ENCODE measurements around the gene SHLD2.
"Not testable (repeated sequence)": the region's sequence is repeated elsewhere in the genome, so short reads cannot be mapped to it uniquely, and the experiment has no call there.

The SHLD2 gene, protein sequence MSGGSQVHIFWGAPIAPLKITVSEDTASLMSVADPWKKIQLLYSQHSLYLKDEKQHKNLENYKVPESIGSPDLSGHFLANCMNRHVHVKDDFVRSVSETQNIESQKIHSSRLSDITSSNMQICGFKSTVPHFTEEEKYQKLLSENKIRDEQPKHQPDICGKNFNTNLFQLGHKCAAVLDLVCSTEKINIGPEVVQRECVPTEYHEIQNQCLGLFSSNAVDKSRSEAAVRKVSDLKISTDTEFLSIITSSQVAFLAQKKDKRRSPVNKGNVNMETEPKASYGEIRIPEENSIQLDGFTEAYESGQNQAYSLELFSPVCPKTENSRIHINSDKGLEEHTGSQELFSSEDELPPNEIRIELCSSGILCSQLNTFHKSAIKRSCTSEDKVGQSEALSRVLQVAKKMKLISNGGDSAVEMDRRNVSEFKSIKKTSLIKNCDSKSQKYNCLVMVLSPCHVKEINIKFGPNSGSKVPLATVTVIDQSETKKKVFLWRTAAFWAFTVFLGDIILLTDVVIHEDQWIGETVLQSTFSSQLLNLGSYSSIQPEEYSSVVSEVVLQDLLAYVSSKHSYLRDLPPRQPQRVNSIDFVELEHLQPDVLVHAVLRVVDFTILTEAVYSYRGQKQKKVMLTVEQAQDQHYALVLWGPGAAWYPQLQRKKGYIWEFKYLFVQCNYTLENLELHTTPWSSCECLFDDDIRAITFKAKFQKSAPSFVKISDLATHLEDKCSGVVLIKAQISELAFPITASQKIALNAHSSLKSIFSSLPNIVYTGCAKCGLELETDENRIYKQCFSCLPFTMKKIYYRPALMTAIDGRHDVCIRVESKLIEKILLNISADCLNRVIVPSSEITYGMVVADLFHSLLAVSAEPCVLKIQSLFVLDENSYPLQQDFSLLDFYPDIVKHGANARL

GRCh38 chr10:87094373-87095235 lies at the start of gene SHLD2, which contains the start of gene GLUD1:
Gene SHLD2 (plus strand): TSS chr10:87095206. CDS start chr10:87151355, 56,149 bp downstream.
Gene GLUD1 (minus strand): TSS chr10:87094843. CDS start chr10:87094769, 74 bp downstream.
- no peak for FAIRE-seq

DNA sequence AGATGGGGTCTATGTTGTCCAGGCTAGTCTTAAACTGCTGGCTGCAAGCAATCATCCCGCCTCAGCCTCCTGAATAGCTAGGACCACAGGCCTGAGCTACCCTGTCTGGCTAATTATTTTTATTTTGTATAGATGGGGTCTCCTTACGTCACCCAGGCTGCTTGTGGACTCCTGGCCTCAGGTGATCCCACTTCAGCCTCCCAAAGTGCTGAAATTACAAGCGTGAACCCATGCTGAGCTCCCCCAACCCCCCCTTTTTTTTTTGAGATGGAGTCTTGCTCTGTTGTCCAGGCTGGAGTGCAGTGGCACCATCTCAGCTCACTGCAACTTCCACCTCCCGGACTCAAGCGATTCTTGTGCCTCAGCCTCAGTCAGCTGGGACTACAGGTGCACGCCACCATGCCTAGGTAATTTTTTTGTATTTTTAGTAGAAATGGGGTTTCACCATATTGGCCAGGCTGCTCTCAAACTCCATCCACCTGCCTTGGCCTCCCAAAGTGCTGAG lies 49.5 kb upstream of the SHLD2 start:
- no peak for FAIRE-seq

- no peak for FAIRE-seq
Measured at GRCh38 chr10:87053111-87053510, 41.9 kb upstream of the SHLD2 start.

- no peak for FAIRE-seq
Measured at GRCh38 chr10:87053577-87054181, 41.3 kb upstream of the SHLD2 start.

DNA sequence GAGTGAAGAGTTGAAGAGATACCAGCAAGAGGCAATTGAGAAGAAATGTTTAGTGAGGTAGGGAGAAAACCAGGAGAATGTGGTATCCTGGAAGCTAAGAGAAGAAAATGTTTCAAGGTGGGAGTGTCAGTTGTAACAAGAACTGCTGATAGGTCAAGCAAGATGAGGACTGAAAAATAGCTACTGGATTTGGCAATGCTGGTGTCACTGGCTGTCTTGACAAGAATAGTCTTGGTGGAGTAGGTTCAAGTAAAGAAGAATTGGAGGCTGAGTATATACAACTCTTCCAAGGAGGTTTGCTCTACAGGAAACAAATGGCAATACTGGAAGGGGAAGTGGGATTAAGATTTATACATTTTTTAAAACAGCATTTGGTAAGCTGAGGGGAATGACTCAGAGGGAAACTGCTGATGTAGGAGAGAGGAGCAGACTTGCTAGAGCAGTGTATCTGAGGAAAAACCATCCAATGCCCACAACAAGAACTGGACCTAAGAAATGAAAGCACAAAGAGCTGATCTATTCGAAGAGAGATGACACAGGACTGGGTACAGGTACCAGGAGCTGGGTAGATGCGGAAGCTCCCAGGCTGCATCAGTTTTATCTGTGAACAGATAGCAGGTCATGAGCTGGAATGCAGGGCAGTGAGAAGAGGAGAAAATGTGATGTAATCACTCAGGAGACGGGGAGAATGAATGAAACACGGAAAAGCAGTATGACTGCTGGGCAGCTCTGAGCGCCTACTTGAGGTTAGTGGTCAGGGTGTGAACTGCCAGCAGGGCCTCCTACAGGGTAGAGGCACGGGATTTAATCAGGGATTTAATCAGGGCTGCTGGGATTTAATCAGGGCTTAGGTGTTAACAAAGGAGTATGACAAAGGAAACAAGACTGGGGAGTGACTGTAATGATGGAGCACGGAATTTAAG lies 40.4 kb upstream of the SHLD2 start:
- FAIRE-seq, result no peak

DNA sequence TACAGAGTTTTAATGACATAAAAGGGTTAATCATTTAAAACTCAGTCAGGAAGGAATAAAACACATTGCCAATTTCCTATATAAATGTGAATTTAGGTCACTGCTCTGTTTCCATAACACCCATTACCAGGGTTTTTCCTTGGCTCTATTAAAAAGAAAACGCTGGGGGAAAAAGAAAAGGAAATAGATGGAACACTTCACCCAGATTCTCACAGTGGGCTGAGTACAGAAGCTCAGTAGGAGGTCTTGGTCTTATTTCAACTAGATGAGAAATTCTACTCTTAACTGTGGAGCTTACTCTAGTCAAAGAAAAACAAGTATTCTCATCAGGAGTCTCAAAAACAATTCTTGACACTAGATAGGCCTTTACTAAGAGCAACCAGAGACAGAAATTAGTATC lies 36.8 kb upstream of the SHLD2 start:
- no peak for FAIRE-seq

DNA sequence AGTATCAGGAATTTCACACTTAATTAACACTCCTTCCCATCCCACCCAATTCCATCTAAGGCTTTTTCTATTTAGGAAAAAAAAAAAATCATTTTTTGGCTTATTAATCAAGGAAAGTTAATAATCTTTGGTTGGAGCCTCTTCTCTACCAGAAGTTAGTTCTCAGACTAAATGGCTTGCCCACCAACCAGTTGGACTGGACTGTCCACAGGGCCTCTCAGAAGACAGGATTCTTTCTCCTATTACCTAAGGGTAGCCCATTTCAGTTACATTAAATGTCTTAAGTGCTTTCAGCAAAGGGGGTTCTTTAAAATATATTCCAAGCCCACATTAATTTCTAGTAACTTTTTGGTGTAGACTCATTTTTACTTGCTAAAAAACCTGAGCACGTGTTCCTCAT lies 35.6 kb upstream of the SHLD2 start:
- FAIRE-seq, result no peak

DNA sequence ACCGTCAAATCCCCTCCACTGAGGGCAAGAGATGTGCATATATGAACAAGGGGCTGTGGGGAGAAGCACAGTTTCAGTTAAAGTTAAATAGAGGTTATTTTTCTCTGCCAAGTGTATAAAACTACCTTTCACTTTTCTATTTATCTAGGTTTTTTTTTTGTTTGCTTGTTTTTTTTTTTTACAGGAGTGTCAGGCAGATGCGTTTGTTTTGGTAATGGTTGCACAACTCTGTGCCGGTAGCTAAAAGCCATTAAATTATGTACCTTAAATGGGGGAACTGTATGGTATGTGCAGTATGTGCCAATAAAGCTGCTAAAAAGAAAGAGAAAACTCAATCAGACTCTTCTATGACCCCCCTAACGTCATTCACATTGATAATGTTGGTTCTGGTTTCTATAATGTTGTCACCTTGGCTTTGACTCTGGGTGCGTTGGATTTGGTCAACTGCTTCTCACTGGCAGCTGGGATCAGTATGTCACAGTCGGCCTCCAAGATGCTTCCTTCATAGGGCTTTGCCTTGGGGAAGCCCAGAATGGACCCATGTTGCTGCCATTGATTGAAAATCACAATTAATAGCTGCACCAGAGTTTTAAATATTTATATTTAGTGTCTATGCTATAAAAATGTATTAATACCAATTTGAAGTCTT lies 34.6 kb upstream of the SHLD2 start:
- no peak for FAIRE-seq

GRCh38 chr10:87064651-87065050 lies 30.4 kb upstream of the SHLD2 start:
- FAIRE-seq, result no peak

- FAIRE-seq, result no peak
Measured at GRCh38 chr10:87066178-87066577, 28.8 kb upstream of the SHLD2 start.

DNA sequence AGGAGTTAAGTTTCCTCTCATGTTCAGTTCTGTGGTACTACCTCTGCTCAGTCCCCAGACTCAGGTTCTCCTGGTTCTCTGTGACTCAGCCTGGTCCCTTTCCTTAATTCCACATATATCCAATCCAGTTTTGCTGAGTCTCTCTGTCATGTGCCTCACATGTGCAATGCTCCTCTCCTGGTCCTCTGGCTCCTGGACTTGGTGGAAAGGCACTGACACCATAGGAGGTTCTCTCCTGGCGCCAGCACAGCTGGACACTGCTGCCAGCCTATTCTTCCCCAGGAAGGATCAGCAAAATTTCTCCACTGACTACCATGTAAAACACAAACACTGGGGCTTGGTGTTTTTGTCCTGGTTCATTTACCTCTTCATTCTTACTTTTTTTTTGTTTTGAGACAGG lies 28.1 kb upstream of the SHLD2 start:
- no peak for FAIRE-seq

DNA sequence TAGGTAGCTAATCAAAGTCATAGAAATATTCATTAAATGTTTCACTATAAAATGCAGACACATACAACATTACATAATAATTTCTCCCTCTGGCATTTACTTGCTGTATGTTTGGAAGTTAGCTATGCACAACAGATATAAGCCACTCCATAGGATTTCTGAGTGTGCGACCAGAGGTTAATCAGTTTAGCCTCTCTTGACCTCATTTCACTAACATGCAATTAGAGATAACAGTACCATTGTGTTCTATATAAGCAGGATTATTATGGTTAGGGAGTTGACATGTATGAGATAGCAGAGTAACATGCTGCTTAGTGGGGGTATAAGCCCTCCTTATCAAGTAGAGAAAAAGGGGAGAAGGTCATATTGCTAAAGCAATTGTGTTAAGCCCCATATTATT lies 26.7 kb upstream of the SHLD2 start:
- no peak for FAIRE-seq

DNA sequence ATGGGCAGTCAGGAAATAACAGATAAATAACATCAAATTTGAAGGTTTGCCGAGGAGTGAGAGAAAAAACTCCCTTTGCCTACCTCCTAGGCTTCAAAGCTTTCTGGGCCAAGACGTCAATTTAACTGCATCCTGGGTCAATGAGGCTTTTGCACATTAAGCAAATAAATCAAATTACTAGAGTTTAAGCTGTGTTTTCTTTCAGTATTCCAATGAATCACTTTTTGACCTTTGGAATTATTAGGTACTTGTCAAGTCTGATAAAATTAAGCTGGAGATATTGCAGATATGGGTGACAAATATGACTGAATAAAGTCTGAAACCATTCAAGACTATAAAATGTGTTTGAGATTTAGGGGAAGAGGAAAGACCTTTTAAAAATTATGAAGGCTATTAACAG lies 22.6 kb upstream of the SHLD2 start:
- FAIRE-seq, result no peak

GRCh38 chr10:87076421-87076820 lies 18.6 kb upstream of the SHLD2 start:
- FAIRE-seq, result not testable (repeated sequence)

- FAIRE-seq, result no peak
Measured at GRCh38 chr10:87079106-87079836, 15.7 kb upstream of the SHLD2 start.

GRCh38 chr10:87080621-87081020 lies 14.4 kb upstream of the SHLD2 start:
- not testable (repeated sequence) for FAIRE-seq

DNA sequence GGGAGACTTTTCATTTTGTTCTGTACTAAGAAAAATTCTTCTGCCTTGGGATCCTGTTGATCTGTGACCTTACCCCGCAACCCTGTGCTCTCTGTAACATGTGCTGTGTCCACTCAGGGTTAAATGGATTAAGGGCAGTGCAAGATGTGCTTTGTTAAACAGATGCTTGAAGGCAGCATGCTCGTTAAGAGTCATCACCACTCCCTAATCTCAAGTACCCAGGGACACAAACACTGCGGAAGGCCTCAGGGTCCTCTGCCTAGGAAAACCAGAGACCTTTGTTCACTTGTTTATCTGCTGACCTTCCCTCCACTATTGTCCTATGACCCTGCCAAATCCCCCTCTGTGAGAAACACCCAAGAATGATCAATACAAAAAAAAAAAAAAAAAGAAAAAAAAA lies 13.4 kb upstream of the SHLD2 start:
- not testable (repeated sequence) for FAIRE-seq

- FAIRE-seq, result not testable (repeated sequence)
Measured at GRCh38 chr10:87082219-87082618, 12.8 kb upstream of the SHLD2 start.

DNA sequence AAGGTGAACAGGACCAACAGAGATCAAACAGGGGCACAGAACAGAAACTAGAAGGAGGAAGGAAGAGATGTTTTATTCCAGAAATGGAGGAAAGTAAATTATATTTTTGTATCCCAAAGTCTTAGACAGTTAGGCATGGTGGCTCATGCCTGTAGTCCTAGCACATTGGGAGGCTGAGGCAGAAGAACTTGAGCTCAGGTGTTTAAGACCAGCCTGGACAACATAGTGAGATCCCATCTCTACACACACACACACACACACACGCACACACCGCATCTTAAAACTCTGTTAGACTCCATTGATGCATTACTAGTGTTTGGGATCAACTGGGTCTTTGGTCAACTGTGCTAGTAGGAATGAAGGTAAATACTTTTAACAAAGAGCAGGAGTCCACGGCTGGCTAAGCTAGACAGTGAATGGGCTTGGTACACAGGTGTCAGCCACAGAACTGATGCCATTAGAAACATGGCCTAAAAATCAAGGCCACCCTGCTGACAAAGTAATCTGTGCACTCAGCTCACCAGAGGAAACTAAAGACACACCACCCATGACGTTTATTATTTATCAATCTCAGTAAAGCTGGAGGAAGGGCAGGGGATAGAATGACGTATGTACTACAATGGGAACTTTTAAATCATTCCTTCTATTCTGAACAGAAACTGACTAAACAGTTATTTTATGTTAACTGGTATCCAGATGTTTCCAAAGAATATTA lies 11.3 kb upstream of the SHLD2 start:
- not testable (repeated sequence) for FAIRE-seq
